BJ (cell line): ENCODE measurements around the gene ADAM10. TPM values are rescaled to one million over a fixed set of nuclear protein-coding genes. Genes with fewer than 3 reads are reported as not detected.

Source experiments
- CTCF ChIA-PET: fragments of 350-600 bp; formaldehyde crosslinking; extraction: SDS; loops from one replicate; lab custom pipeline; 2021; ENCODE audit warnings: antibody characterized with exemption, inconsistent platforms; lab: Yijun Ruan, JAX
- POLR2A ChIA-PET: fragments of 300-600 bp; sonication (Branson Sonifier 250); formaldehyde crosslinking; extraction: SDS; loops from one replicate; lab custom pipeline; 2021; ENCODE audit warnings: antibody characterized with exemption; lab: Charles Lee
- DNase-seq: peaks from one replicate; pipeline ENCODE4 v3.0.0-alpha.2; 2011; ENCODE audit warnings: low read depth
- H3K27me3 ChIP-seq: 2 replicates; pipeline ENCODE4 v1.6.0; 2011; ENCODE audit warnings: low read length; ENCODE audit not compliant: control insufficient read depth, insufficient read depth
- H3K36me3 ChIP-seq: 2 replicates; pipeline ENCODE4 v1.5.1; 2011; ENCODE audit warnings: low read length; ENCODE audit not compliant: control insufficient read depth, insufficient read depth
- H3K4me3 ChIP-seq: 2 replicates; pipeline ENCODE4 v1.5.1; 2011; ENCODE audit warnings: low read depth, mild to moderate bottlenecking, control low read depth, low read length
- CTCF ChIP-seq: IDR thresholded peaks from 2 replicates; pipeline ENCODE4 v1.5.1; 2011; ENCODE audit warnings: low read depth, mild to moderate bottlenecking, control low read depth, inconsistent platforms, low read length, moderate library complexity; ENCODE audit not compliant: insufficient read depth
- polyA plus RNA-seq: library from polyadenylated mRNA; depleted of rRNA; stranded (reverse); fragments of >200 nt; gene quantifications from 2 replicates; pipeline ENCODE4 v1.2.3, GENCODE V29; 2011

Gene ADAM10
- polyA plus RNA-seq, 1 experiment: 106 TPM

- DNase-seq: no peak
- Histone ChIP-seq H3K36me3 (no peaks in the 10 kb centered on the region), H3K27me3 (no peaks in the 10 kb centered on the region), H3K4me3 (no peak overlapping the region)
- ChIA-PET POLR2A (no interaction called here), CTCF (interaction anchor here (0.6 to 1.2 kb wide), 3 partner anchors 17 to 363 kb away, joined by 3 read pairs; no protein-coding TSS in a partner anchor)
- no peak for TF ChIP-seq CTCF
Observed at GRCh38 chr15:58671186-58671585, 78.3 kb downstream of the ADAM10 start.

GRCh38 chr15:58669108-58669507 is 80.4 kb downstream of the ADAM10 start:
- DNase-seq: no peak
- ChIA-PET POLR2A (no interaction called here), CTCF (interaction anchor here (1.3 kb wide), 1 partner anchor 9 kb away, joined by 6 read pairs; no protein-coding TSS in a partner anchor)
- Histone ChIP-seq H3K27me3 (no peaks in the 10 kb centered on the region), H3K4me3 (no peak overlapping the region), H3K36me3 (no peaks in the 10 kb centered on the region)
- TF ChIP-seq CTCF: no peak

- DNase-seq: no peak
- no peaks in the 10 kb centered on the region for H3K27me3 ChIP-seq
- CTCF ChIA-PET: no interaction called here
- H3K36me3 ChIP-seq: 0 out of 2 replicates have a peak, but pooled peaks cover 1% of the 10 kb centered on the region
- no peak overlapping the region for H3K4me3 ChIP-seq
- no peak for TF ChIP-seq CTCF
- POLR2A ChIA-PET: no interaction called here
Observed at GRCh38 chr15:58666957-58667356, 82.5 kb downstream of the ADAM10 start.

GRCh38 chr15:58665672-58666071 is 83.8 kb downstream of the ADAM10 start:
- H3K36me3 ChIP-seq: 0 out of 2 replicates have a peak, but pooled peaks cover 1% of the 10 kb centered on the region
- ChIA-PET CTCF (interaction anchor here (0.6 to 1.0 kb wide), 2 partner anchors 9 to 86 kb away, joined by 3 read pairs; no protein-coding TSS in a partner anchor), POLR2A (no interaction called here)
- TF ChIP-seq CTCF: no peak
- H3K27me3 ChIP-seq: no peaks in the 10 kb centered on the region
- no peak overlapping the region for H3K4me3 ChIP-seq
- no peak for DNase-seq

GRCh38 chr15:58650102-58650501 is 99.4 kb downstream of the ADAM10 start:
- no peaks in the 10 kb centered on the region for H3K27me3 ChIP-seq
- H3K4me3 ChIP-seq: no peak overlapping the region
- peaks cover 1% of the 10 kb centered on the region for H3K36me3 ChIP-seq
- ChIA-PET POLR2A (no interaction called here), CTCF (no interaction called here)
- TF ChIP-seq CTCF: no peak
- DNase-seq: no peak
